ENCODE measurements around the gene HACD1.
"Not testable (repeated sequence)": the region's sequence is repeated elsewhere in the genome, so short reads cannot be mapped to it uniquely, and the experiment has no call there.

The HACD1 gene

DNA sequence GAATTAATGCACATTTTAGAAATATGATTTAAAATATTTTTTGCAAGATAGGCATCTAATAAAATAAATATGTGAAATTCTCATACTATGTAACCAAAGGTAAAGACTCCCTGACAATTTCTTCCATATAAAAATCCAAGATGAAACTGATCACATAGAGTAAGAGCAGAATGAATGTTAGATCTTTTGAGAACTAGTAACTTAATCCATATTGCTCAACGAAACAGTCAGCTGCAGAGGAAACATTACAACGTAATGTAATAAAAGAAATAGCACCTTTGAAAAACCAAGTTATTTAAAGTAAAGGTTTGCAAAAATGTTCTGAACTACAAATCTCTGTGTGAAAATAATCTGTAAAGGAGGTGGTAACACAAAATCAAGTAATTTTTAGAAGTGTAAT, 28.8 kb downstream of the HACD1 start:
- no peaks in the 10 kb centered on the region for H3K4me1 ChIP-seq (ENCODE audit: control insufficient read depth in 5 of 5, insufficient read depth in 5 of 5, low read length in 5 of 5)
- H3K9ac ChIP-seq (ENCODE audit: low read length in 5 of 5): no peak overlapping the region
- H3K9me3 ChIP-seq (ENCODE audit: control insufficient read depth in 5 of 5, low read length in 5 of 5): no peaks in the 10 kb centered on the region
- H3K4me3 ChIP-seq (ENCODE audit: low read depth in 1 of 5, low read length in 5 of 5): no peak overlapping the region
- H3K36me3 ChIP-seq (ENCODE audit: control insufficient read depth in 5 of 5, insufficient read depth in 5 of 5, low read length in 5 of 5): no peaks in the 10 kb centered on the region
- no peaks in the 10 kb centered on the region for H3K27me3 ChIP-seq (ENCODE audit: control insufficient read depth in 5 of 5, insufficient read depth in 4 of 5, low read length in 5 of 5)
- no peak overlapping the region for H3K27ac ChIP-seq (ENCODE audit: low read depth, low read length)

DNA sequence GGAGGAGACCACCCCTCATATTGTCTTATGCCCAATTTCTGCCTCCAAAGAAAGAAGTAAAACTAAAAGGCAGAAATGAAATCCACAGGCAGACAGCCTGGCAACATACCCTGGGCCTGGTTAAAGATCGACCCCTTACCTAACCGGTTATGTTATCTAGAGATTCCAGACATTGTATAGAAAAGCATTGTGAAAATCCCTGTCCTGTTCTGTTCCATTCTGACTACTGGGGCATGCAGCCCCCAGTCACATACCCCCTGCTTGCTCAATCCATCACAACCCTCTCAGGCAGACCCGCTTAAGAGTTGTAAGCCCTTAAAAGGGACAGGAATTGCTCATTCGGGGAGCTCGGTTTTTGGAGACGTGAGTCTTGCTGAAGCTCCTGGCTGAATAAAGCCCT, 29.9 kb downstream of the HACD1 start:
- H3K27ac ChIP-seq (ENCODE audit: low read depth, low read length); H3K36me3 ChIP-seq (ENCODE audit: control insufficient read depth in 5 of 5, insufficient read depth in 5 of 5, low read length in 5 of 5); H3K4me1 ChIP-seq (ENCODE audit: control insufficient read depth in 5 of 5, insufficient read depth in 5 of 5, low read length in 5 of 5); H3K9ac ChIP-seq (ENCODE audit: low read length in 5 of 5); H3K9me3 ChIP-seq (ENCODE audit: control insufficient read depth in 5 of 5, low read length in 5 of 5); H3K27me3 ChIP-seq (ENCODE audit: control insufficient read depth in 5 of 5, insufficient read depth in 4 of 5, low read length in 5 of 5); H3K4me3 ChIP-seq (ENCODE audit: low read depth in 1 of 5, low read length in 5 of 5): not testable (repeated sequence)

DNA sequence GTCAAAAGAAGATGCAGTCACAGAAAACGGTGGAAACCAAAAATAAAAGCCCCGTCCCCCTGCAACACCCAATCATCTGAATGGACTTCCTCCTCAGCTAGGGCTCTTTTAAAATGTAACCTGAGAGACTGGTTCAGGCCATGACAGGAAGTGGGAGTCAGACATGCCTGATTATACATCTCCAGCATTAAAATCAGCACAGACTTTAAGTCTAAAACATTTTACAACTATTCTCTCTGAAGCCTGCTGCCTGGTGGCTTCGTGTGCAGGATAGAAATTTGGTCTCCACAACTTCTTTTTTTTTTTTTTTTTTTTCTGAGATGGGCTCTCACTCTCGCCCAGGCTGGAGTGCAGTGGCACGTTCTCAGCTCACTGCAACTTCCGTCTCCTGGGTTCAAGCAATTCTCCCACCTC, 30.3 kb downstream of the HACD1 start:
- Histone ChIP-seq H3K9me3 (ENCODE audit: control insufficient read depth in 5 of 5, low read length in 5 of 5) (no peaks in the 10 kb centered on the region), H3K4me1 (ENCODE audit: control insufficient read depth in 5 of 5, insufficient read depth in 5 of 5, low read length in 5 of 5) (no peaks in the 10 kb centered on the region), H3K4me3 (ENCODE audit: low read depth in 1 of 5, low read length in 5 of 5) (no peak overlapping the region), H3K27me3 (ENCODE audit: control insufficient read depth in 5 of 5, insufficient read depth in 4 of 5, low read length in 5 of 5) (no peaks in the 10 kb centered on the region), H3K9ac (ENCODE audit: low read length in 5 of 5) (no peak overlapping the region), H3K36me3 (ENCODE audit: control insufficient read depth in 5 of 5, insufficient read depth in 5 of 5, low read length in 5 of 5) (no peaks in the 10 kb centered on the region), H3K27ac (ENCODE audit: low read depth, low read length) (no peak overlapping the region)

DNA sequence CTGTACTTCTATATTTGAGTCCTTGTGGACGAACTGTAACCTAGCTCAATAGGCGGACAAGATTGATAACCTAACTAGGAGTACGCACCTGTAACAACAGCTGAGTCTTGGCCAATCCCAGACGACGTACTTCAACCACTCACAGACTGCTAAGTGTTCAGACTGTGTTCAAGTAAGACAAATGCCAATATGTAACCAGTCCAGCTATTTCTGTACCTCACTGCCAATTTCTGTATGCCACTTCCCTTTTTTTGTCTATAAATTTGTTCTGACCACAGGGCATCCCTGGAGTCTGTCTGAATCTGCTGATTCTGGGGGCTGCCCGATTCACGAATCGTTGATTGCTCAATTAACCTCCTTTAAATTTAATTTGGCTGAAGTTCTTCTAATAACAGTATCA, 32.2 kb downstream of the HACD1 start:
- Histone ChIP-seq H3K4me3 (ENCODE audit: low read depth in 1 of 5, low read length in 5 of 5) (no peak overlapping the region), H3K27ac (ENCODE audit: low read depth, low read length) (no peak overlapping the region), H3K9me3 (ENCODE audit: control insufficient read depth in 5 of 5, low read length in 5 of 5) (no peaks in the 10 kb centered on the region), H3K4me1 (ENCODE audit: control insufficient read depth in 5 of 5, insufficient read depth in 5 of 5, low read length in 5 of 5) (no peaks in the 10 kb centered on the region), H3K9ac (ENCODE audit: low read length in 5 of 5) (no peak overlapping the region), H3K27me3 (ENCODE audit: control insufficient read depth in 5 of 5, insufficient read depth in 4 of 5, low read length in 5 of 5) (no peaks in the 10 kb centered on the region), H3K36me3 (ENCODE audit: control insufficient read depth in 5 of 5, insufficient read depth in 5 of 5, low read length in 5 of 5) (no peaks in the 10 kb centered on the region)

DNA sequence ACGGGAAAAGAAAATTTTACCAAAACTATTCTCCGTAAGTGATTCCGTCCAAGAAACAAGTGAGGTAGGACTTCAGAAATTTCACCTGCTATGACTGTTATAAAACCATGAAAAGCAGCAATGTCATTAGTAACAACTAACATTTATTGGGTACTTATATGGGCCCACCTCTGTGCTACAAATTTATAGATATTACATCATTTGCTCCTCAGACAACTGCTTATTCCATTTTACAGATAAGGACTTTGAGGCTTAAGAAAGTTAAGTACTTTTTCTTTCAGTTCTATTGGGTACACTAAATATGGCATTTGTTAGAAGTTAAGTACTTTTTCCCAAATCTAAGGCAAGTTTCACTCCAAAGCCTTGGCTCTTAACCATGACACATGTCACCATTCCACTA, 36.3 kb downstream of the HACD1 start:
- H3K4me3 ChIP-seq (ENCODE audit: low read depth in 1 of 5, low read length in 5 of 5): no peak overlapping the region
- no peak overlapping the region for H3K9ac ChIP-seq (ENCODE audit: low read length in 5 of 5)
- no peaks in the 10 kb centered on the region for H3K36me3 ChIP-seq (ENCODE audit: control insufficient read depth in 5 of 5, insufficient read depth in 5 of 5, low read length in 5 of 5)
- H3K9me3 ChIP-seq (ENCODE audit: control insufficient read depth in 5 of 5, low read length in 5 of 5): no peaks in the 10 kb centered on the region
- H3K4me1 ChIP-seq (ENCODE audit: control insufficient read depth in 5 of 5, insufficient read depth in 5 of 5, low read length in 5 of 5): no peaks in the 10 kb centered on the region
- no peak overlapping the region for H3K27ac ChIP-seq (ENCODE audit: low read depth, low read length)
- no peaks in the 10 kb centered on the region for H3K27me3 ChIP-seq (ENCODE audit: control insufficient read depth in 5 of 5, insufficient read depth in 4 of 5, low read length in 5 of 5)

DNA sequence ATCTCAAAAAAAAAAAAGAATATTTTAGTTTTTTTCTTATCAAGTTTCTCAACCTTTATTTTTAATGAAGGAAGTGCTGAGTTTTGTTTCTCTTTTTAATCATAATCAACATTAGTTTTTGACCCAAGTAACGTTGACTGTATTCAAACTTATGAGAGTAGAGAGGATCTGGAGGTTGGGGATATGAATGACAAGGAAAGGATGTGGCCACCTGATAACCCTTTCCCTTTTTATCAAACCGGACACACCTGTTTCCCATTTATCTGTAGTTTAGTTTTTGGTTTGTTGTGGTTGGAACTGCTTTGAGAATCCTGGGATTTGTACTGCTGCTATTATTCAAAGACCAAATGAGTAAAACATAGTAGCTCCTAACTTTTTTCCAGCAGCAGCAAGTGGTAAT, 38.6 kb downstream of the HACD1 start:
- H3K4me1 ChIP-seq (ENCODE audit: control insufficient read depth in 5 of 5, insufficient read depth in 5 of 5, low read length in 5 of 5): no peaks in the 10 kb centered on the region
- no peak overlapping the region for H3K9ac ChIP-seq (ENCODE audit: low read length in 5 of 5)
- H3K27ac ChIP-seq (ENCODE audit: low read depth, low read length): no peak overlapping the region
- no peaks in the 10 kb centered on the region for H3K27me3 ChIP-seq (ENCODE audit: control insufficient read depth in 5 of 5, insufficient read depth in 4 of 5, low read length in 5 of 5)
- H3K9me3 ChIP-seq (ENCODE audit: control insufficient read depth in 5 of 5, low read length in 5 of 5): no peaks in the 10 kb centered on the region
- no peaks in the 10 kb centered on the region for H3K36me3 ChIP-seq (ENCODE audit: control insufficient read depth in 5 of 5, insufficient read depth in 5 of 5, low read length in 5 of 5)
- no peak overlapping the region for H3K4me3 ChIP-seq (ENCODE audit: low read depth in 1 of 5, low read length in 5 of 5)

DNA sequence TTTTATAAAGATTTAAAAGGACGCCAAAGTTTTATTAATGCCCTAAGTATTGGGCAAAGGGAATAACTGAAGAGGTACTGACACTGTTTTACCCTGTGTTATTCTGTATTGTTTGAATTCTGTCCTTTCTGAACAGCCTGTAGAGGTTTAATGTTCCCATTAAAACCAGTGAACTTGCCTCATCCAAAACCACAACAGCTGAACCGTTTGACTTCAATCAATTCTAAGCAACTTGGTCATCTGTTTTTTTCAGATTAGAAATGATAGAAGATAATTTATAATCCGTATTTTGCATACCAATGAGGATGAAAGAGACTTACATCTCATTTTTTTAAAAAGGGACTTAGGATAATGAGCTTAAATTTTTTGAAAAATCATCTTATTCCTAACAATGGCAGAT, 40.4 kb downstream of the HACD1 start:
- H3K4me1 ChIP-seq (ENCODE audit: control insufficient read depth in 5 of 5, insufficient read depth in 5 of 5, low read length in 5 of 5): no peaks in the 10 kb centered on the region
- no peak overlapping the region for H3K9ac ChIP-seq (ENCODE audit: low read length in 5 of 5)
- H3K9me3 ChIP-seq (ENCODE audit: control insufficient read depth in 5 of 5, low read length in 5 of 5): no peaks in the 10 kb centered on the region
- no peak overlapping the region for H3K4me3 ChIP-seq (ENCODE audit: low read depth in 1 of 5, low read length in 5 of 5)
- H3K36me3 ChIP-seq (ENCODE audit: control insufficient read depth in 5 of 5, insufficient read depth in 5 of 5, low read length in 5 of 5): no peaks in the 10 kb centered on the region
- no peaks in the 10 kb centered on the region for H3K27me3 ChIP-seq (ENCODE audit: control insufficient read depth in 5 of 5, insufficient read depth in 4 of 5, low read length in 5 of 5)
- H3K27ac ChIP-seq (ENCODE audit: low read depth, low read length): no peak overlapping the region

DNA sequence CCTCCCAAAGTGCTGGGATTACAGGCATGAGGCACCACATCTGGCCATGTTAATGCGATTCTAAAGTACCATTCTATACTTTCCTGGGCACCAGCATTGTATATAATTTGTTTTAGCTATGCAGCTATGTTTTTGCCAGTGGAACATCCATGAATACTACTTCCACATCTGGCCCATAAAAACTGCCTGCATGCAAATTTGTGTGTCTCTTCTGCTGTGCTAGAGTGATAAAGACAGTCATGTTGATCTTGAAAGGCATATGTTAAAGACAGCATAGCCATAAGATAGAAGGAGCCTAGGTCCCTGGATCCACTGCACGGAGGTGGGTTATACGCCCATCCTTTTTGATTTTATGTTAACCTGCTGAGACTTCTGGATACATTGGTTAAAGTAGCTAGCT, 52.3 kb downstream of the HACD1 start:
- H3K27ac ChIP-seq (ENCODE audit: low read depth, low read length): no peak overlapping the region
- H3K27me3 ChIP-seq (ENCODE audit: control insufficient read depth in 5 of 5, insufficient read depth in 4 of 5, low read length in 5 of 5): no peaks in the 10 kb centered on the region
- no peak overlapping the region for H3K4me3 ChIP-seq (ENCODE audit: low read depth in 1 of 5, low read length in 5 of 5)

DNA sequence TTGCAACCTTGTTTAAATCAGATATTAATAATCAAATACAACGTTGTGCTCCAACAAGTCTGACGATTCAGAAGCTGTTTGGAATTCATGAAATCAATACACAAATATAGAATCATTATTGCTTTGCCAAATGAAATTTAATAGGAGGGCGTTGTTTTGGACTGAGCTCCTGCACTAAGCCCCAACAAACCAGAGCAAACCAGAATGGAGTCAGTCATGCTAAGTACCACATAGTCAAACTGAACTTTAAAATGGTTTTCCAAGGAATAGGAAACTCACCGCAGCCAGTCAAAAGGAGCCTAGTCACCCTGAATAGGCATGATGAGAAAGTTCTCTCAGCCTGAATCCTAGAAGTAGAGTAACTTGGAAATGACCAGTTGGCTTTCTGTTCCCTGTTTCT, 53.7 kb downstream of the HACD1 start:
- H3K9me3 ChIP-seq (ENCODE audit: control insufficient read depth in 5 of 5, low read length in 5 of 5): no peaks in the 10 kb centered on the region
- no peaks in the 10 kb centered on the region for H3K27me3 ChIP-seq (ENCODE audit: control insufficient read depth in 5 of 5, insufficient read depth in 4 of 5, low read length in 5 of 5)
- no peak overlapping the region for H3K27ac ChIP-seq (ENCODE audit: low read depth, low read length)
- no peaks in the 10 kb centered on the region for H3K4me1 ChIP-seq (ENCODE audit: control insufficient read depth in 5 of 5, insufficient read depth in 5 of 5, low read length in 5 of 5)
- H3K4me3 ChIP-seq (ENCODE audit: low read depth in 1 of 5, low read length in 5 of 5): no peak overlapping the region
- no peaks in the 10 kb centered on the region for H3K36me3 ChIP-seq (ENCODE audit: control insufficient read depth in 5 of 5, insufficient read depth in 5 of 5, low read length in 5 of 5)
- no peak overlapping the region for H3K9ac ChIP-seq (ENCODE audit: low read length in 5 of 5)

More for the DNA sequence above, 52.3 kb downstream of the HACD1 start:
- no peaks in the 10 kb centered on the region for H3K36me3 ChIP-seq (ENCODE audit: control insufficient read depth in 5 of 5, insufficient read depth in 5 of 5, low read length in 5 of 5)
- no peaks in the 10 kb centered on the region for H3K4me1 ChIP-seq (ENCODE audit: control insufficient read depth in 5 of 5, insufficient read depth in 5 of 5, low read length in 5 of 5)
- no peaks in the 10 kb centered on the region for H3K9me3 ChIP-seq (ENCODE audit: control insufficient read depth in 5 of 5, low read length in 5 of 5)
- no peak overlapping the region for H3K9ac ChIP-seq (ENCODE audit: low read length in 5 of 5)

DNA sequence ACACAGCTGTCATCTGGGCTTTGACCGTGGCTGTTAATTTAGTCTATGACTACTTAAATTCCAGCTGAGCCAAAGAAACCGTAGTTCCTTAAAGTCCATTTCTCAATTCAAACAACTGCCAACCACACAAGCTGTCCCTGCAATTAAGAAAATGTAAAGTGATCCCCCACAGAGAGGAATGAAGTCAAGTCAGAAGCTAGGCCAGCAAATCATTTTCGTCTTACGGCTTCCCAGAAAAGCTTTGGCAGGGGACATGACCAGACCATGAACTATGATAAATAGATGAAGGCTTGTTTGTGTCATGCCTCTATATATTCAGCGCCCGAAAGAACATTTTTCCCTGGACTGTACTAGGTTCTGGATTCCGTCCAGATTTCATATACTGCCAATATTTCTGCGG, 54.6 kb downstream of the HACD1 start:
- no peaks in the 10 kb centered on the region for H3K36me3 ChIP-seq (ENCODE audit: control insufficient read depth in 5 of 5, insufficient read depth in 5 of 5, low read length in 5 of 5)
- no peaks in the 10 kb centered on the region for H3K27me3 ChIP-seq (ENCODE audit: control insufficient read depth in 5 of 5, insufficient read depth in 4 of 5, low read length in 5 of 5)
- no peaks in the 10 kb centered on the region for H3K9me3 ChIP-seq (ENCODE audit: control insufficient read depth in 5 of 5, low read length in 5 of 5)
- H3K4me1 ChIP-seq (ENCODE audit: control insufficient read depth in 5 of 5, insufficient read depth in 5 of 5, low read length in 5 of 5): no peaks in the 10 kb centered on the region
- H3K9ac ChIP-seq (ENCODE audit: low read length in 5 of 5): no peak overlapping the region
- no peak overlapping the region for H3K27ac ChIP-seq (ENCODE audit: low read depth, low read length)
- H3K4me3 ChIP-seq (ENCODE audit: low read depth in 1 of 5, low read length in 5 of 5): no peak overlapping the region

DNA sequence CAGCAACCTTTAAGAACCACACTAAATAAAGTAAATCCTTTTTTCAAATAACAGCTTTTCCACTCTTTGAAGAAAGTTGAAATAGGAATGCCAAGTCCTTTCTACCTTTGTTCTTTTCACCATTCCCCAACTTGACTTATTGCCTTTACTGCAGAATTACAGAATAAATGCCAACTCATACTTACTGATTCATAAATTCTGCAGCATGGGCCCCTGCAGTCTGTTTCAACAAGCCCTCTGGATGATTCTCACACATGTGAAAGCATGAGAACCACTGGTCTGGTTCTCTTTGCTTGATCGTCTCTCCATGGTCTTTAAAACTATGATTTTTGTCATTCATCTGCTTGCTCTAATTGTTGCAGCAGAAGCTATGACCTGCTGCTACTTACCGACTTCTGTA, 56.1 kb downstream of the HACD1 start:
- Histone ChIP-seq H3K27me3 (ENCODE audit: control insufficient read depth in 5 of 5, insufficient read depth in 4 of 5, low read length in 5 of 5) (no peaks in the 10 kb centered on the region), H3K9me3 (ENCODE audit: control insufficient read depth in 5 of 5, low read length in 5 of 5) (no peaks in the 10 kb centered on the region), H3K27ac (ENCODE audit: low read depth, low read length) (no peak overlapping the region), H3K4me3 (ENCODE audit: low read depth in 1 of 5, low read length in 5 of 5) (no peak overlapping the region), H3K4me1 (ENCODE audit: control insufficient read depth in 5 of 5, insufficient read depth in 5 of 5, low read length in 5 of 5) (no peaks in the 10 kb centered on the region), H3K36me3 (ENCODE audit: control insufficient read depth in 5 of 5, insufficient read depth in 5 of 5, low read length in 5 of 5) (no peaks in the 10 kb centered on the region), H3K9ac (ENCODE audit: low read length in 5 of 5) (no peak overlapping the region)

Measured in subcutaneous abdominal adipose tissue (tissue), 5 donors.